ENCODE results near the gene HSD17B1.

HSD17B1 gene

DNA sequence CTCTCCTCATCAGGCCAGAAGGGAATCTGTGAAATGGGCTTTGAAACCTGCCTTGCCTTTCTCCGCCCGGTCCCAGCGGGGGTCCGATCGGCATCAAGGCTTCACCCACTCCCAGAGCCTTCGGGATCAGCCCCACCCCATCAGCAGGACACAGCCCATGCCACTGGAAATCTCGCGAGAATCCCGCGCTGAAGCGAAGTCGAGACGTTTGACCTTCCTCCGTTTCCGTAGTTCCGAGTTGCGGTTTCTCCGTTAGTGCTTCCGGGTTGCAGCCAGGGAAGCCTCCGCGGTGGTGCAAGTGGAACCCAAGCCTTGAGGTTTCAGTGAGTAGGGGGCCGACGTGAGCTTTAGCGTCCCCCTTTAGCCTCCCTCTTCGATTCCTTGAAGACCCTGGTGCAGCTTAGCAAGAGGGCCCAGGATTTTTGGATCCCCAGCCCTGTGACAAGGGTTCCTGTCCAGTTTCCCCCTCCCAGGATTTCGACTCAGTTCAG, 9.2 kb downstream of the HSD17B1 start, which contains the start of gene COASY:
TSS of gene COASY (plus strand) at position 252 of the 491 bp plus-strand sequence. CDS start 475 bp downstream, outside the sequence.
- TF ChIP-seq, protein P1, sequence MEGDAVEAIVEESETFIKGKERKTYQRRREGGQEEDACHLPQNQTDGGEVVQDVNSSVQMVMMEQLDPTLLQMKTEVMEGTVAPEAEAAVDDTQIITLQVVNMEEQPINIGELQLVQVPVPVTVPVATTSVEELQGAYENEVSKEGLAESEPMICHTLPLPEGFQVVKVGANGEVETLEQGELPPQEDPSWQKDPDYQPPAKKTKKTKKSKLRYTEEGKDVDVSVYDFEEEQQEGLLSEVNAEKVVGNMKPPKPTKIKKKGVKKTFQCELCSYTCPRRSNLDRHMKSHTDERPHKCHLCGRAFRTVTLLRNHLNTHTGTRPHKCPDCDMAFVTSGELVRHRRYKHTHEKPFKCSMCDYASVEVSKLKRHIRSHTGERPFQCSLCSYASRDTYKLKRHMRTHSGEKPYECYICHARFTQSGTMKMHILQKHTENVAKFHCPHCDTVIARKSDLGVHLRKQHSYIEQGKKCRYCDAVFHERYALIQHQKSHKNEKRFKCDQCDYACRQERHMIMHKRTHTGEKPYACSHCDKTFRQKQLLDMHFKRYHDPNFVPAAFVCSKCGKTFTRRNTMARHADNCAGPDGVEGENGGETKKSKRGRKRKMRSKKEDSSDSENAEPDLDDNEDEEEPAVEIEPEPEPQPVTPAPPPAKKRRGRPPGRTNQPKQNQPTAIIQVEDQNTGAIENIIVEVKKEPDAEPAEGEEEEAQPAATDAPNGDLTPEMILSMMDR (IDR thresholded peaks at IDR 0.05; ENCODE audit: low read depth, low read length) = no peak
- peak; percentile 95 for DNase-seq (ENCODE audit: extremely low read depth, low read depth)

DNA sequence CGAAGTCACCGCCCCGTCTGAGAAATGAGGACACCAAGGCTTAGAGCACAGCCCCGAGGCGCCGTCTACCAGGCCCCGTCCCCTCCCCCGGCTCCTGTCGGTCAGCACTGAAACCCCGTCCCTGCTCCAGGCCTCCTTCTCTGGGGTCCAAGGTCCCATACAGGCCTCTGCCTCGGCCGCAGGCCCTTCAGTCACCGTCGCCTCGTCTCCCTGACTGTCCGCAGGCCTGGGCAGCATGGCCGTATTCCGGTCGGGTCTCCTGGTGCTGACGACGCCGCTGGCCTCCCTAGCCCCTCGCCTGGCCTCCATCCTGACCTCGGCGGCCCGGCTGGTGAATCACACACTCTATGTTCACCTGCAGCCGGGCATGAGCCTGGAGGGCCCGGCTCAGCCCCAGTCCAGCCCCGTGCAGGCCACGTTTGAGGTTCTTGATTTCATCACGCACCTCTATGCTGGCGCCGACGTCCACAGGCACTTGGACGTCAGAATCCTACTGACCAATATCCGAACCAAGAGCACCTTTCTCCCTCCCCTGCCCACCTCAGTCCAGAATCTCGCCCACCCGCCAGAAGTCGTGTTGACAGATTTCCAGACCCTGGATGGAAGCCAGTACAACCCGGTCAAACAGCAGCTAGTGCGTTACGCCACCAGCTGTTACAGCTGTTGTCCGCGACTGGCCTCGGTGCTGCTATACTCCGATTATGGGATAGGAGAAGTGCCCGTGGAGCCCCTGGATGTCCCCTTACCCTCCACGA, 9.8 kb downstream of the HSD17B1 start:
- TF ChIP-seq, protein P1 (IDR thresholded peaks at IDR 0.05; ENCODE audit: low read depth, low read length) = no peak
- DNase-seq (ENCODE audit: extremely low read depth, low read depth) = no peak

DNA sequence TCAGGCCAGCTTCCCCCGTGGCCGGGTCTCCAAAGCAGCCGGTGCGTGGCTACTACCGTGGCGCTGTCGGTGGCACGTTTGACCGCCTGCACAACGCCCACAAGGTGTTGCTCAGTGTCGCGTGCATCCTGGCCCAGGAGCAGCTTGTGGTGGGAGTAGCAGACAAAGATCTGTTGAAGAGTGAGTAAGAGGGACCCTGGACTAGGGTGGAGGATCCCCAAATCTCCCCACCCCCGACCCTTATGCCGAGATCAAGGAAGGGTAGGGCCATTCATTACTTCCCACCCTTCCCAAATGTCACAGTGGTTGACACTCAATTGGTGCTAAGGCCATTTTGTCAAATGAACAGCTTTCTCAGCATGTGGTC, 10.4 kb downstream of the HSD17B1 start:
- TF ChIP-seq, protein P1 (IDR thresholded peaks at IDR 0.05; ENCODE audit: low read depth, low read length) = no peak
- no peak for DNase-seq (ENCODE audit: extremely low read depth, low read depth)

DNA sequence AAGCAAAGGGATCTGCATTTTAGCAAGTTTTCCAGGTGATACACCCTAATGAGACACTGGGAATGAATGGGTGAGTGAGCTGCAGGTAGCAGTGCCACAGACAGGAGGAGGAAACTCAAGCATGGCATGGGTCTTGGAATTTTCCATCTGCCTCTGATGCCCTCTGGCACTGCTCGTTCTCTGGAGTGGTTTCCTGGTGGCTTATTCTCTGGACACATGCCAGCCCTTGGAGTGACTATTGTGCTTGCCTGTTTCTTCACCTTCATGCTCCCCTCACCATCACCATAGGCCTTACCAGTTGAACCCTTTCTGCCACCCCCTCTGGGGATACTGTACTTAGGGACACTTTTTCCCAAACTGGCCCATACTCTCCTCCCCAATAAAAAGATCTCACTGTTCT, 10.8 kb downstream of the HSD17B1 start:
- TF ChIP-seq, protein P1 (IDR thresholded peaks at IDR 0.05; ENCODE audit: low read depth, low read length) = no peak
- DNase-seq (ENCODE audit: extremely low read depth, low read depth) = no peak

DNA sequence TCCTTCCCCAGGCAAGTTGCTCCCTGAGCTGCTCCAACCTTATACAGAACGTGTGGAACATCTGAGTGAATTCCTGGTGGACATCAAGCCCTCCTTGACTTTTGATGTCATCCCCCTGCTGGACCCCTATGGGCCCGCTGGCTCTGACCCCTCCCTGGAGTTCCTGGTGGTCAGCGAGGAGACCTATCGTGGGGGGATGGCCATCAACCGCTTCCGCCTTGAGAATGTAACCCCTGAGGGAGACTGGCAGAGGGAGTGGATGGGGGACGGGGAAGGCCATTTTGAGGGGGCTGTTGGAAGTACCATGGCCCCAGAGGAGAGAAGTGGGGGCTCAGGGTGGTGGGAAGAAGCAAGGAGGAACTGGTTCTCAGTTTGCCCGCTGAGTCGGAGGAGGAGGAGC, 11.2 kb downstream of the HSD17B1 start:
- TF ChIP-seq, protein P1 (IDR thresholded peaks at IDR 0.05; ENCODE audit: low read depth, low read length) = no peak

DNA sequence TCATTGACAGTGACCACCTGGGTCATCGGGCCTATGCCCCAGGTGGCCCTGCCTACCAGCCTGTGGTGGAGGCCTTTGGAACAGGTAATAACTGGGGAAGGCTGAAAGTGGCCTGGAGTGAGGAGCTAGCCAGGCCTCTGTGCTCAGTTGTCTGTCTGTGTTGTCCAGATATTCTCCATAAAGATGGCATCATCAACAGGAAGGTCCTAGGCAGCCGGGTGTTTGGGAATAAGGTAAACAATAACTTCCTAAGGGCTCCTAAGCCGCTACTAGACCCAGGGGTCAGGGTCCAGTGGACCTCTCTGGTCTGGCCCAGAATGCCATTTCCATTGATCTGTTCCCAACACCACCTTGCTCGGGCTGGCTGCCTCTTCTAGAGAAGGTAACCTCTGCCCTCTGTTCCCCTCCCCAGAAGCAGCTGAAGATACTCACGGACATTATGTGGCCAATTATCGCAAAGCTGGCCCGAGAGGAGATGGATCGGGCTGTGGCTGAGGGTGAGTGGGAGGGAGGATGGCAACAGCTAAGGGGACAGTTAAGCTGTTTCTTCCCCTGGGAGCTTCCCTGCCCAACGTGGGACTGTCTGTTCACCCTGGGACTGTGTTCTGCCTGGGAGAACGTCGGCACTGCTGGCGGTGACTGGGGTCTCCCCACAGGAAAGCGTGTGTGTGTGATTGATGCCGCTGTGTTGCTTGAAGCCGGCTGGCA, 12.2 kb downstream of the HSD17B1 start:
- no peak for DNase-seq (ENCODE audit: extremely low read depth, low read depth)
- TF ChIP-seq, protein P1 (IDR thresholded peaks at IDR 0.05; ENCODE audit: low read depth, low read length) = no peak

More for the DNA sequence above, 11.2 kb downstream of the HSD17B1 start:
- no peak for DNase-seq (ENCODE audit: extremely low read depth, low read depth)
